ENCODE results near the gene GRID2.

GRID2 gene

GRCh38 chr4:92678292-92678691 is 374.5 kb downstream of the GRID2 start:
- DNase-seq (ENCODE audit: low read depth, low spot score), result no peak

GRCh38 chr4:92679149-92679548 is 375.4 kb downstream of the GRID2 start:
- DNase-seq (ENCODE audit: low read depth, low spot score), result no peak

- no peak for DNase-seq (ENCODE audit: low read depth, low spot score)
Measured at GRCh38 chr4:92714640-92715039, 410.9 kb downstream of the GRID2 start.

GRCh38 chr4:92733231-92733630 is 429.5 kb downstream of the GRID2 start:
- no peak for DNase-seq (ENCODE audit: low read depth, low spot score)

- DNase-seq (ENCODE audit: low read depth, low spot score), result no peak
Measured at GRCh38 chr4:92735025-92735665, 431.4 kb downstream of the GRID2 start.

- DNase-seq (ENCODE audit: low read depth, low spot score), result no peak
Measured at GRCh38 chr4:92760433-92760832, 456.7 kb downstream of the GRID2 start.

- no peak for DNase-seq (ENCODE audit: low read depth, low spot score)
Measured at GRCh38 chr4:92776080-92776479, 472.3 kb downstream of the GRID2 start.

- DNase-seq (ENCODE audit: low read depth, low spot score), result no peak
Measured at GRCh38 chr4:92789741-92790140, 486.0 kb downstream of the GRID2 start.

- no peak for DNase-seq (ENCODE audit: low read depth, low spot score)
Measured at GRCh38 chr4:92791871-92792440, 488.2 kb downstream of the GRID2 start.

GRCh38 chr4:92809381-92809780 is 505.6 kb downstream of the GRID2 start:
- no peak for DNase-seq (ENCODE audit: low read depth, low spot score)

GRCh38 chr4:92812652-92813051 is 508.9 kb downstream of the GRID2 start:
- DNase-seq (ENCODE audit: low read depth, low spot score), result no peak

GRCh38 chr4:92814677-92815076 is 510.9 kb downstream of the GRID2 start:
- DNase-seq (ENCODE audit: low read depth, low spot score), result no peak

- DNase-seq (ENCODE audit: low read depth, low spot score), result no peak
Measured at GRCh38 chr4:92825256-92825655, 521.5 kb downstream of the GRID2 start.

- DNase-seq (ENCODE audit: low read depth, low spot score), result no peak
Measured at GRCh38 chr4:92825791-92826190, 522.0 kb downstream of the GRID2 start.

- no peak for DNase-seq (ENCODE audit: low read depth, low spot score)
Measured at GRCh38 chr4:92830771-92831170, 527.0 kb downstream of the GRID2 start.

GRCh38 chr4:92840880-92841279 is 537.1 kb downstream of the GRID2 start:
- DNase-seq (ENCODE audit: low read depth, low spot score), result no peak

- DNase-seq (ENCODE audit: low read depth, low spot score), result no peak
Measured at GRCh38 chr4:92843784-92844183, 540.0 kb downstream of the GRID2 start.

- DNase-seq (ENCODE audit: low read depth, low spot score), result no peak
Measured at GRCh38 chr4:92847026-92847425, 543.3 kb downstream of the GRID2 start.

- no peak for DNase-seq (ENCODE audit: low read depth, low spot score)
Measured at GRCh38 chr4:92862509-92862908, 558.7 kb downstream of the GRID2 start.

GRCh38 chr4:92864096-92864495 is 560.3 kb downstream of the GRID2 start:
- DNase-seq (ENCODE audit: low read depth, low spot score), result no peak

GRCh38 chr4:92872604-92873003 is 568.8 kb downstream of the GRID2 start:
- no peak for DNase-seq (ENCODE audit: low read depth, low spot score)

GRCh38 chr4:92885632-92886031 is 581.9 kb downstream of the GRID2 start:
- DNase-seq (ENCODE audit: low read depth, low spot score), result no peak

- DNase-seq (ENCODE audit: low read depth, low spot score), result no peak
Measured at GRCh38 chr4:92952426-92952825, 648.7 kb downstream of the GRID2 start.

- DNase-seq (ENCODE audit: low read depth, low spot score), result no peak
Measured at GRCh38 chr4:92952897-92953296, 649.1 kb downstream of the GRID2 start.
